ENCODE data around the gene VCL. TPM values are rescaled to one million over a fixed set of nuclear protein-coding genes. Genes with fewer than 3 reads are reported as not detected.
A peak's percentile ranks its signal among the peaks of the same experiment; 100 is the strongest.
"Not testable (repeated sequence)": the region's sequence is repeated elsewhere in the genome, so short reads cannot be mapped to it uniquely, and the experiment has no call there.

The VCL gene
- total RNA-seq, 4 donors from 2014 or later, result 53.3 to 90.4 (median 63.1) TPM

GRCh38 chr10:73955719-73956118 lies 42.2 kb upstream of the VCL start:
- intact Hi-C loops (cut with DNase I; ENCODE audit: low total_unique reads), result no loop called here
- WGBS, 2 donors, result 97 to 98% methylated on average over 2 of the region's 2 CpGs
- no peak for DNase-seq (ENCODE audit: low spot score in 2 of 2)
- no peak overlapping the region for H3K4me3 ChIP-seq (ENCODE audit: low read depth, poor library complexity, severe bottlenecking)
- TF ChIP-seq CTCF (IDR thresholded peaks at IDR 0.05) (no peak), POLR2A (IDR thresholded peaks at IDR 0.05) (no peak)

GRCh38 chr10:73956476-73957359 lies 41.2 kb upstream of the VCL start:
- intact Hi-C loops (cut with DNase I; ENCODE audit: low total_unique reads), result no loop called here
- WGBS, 2 donors, result 45 to 66% methylated on average over 9 of the region's 9 CpGs
- TF ChIP-seq CTCF (IDR thresholded peaks at IDR 0.05) (no peak), POLR2A (IDR thresholded peaks at IDR 0.05) (no peak)
- H3K4me3 ChIP-seq (ENCODE audit: low read depth, poor library complexity, severe bottlenecking), result no peak overlapping the region
- no peak for DNase-seq (ENCODE audit: low spot score in 2 of 2)

- no peak overlapping the region for H3K4me3 ChIP-seq (ENCODE audit: low read depth, poor library complexity, severe bottlenecking)
- DNase-seq (ENCODE audit: low spot score in 2 of 2), result peak in 1 of 2 donors; percentile 20
- TF ChIP-seq POLR2A (IDR thresholded peaks at IDR 0.05) (no peak), CTCF (IDR thresholded peaks at IDR 0.05) (no peak)
- 71 to 77% methylated on average over 6 of the region's 6 CpGs for WGBS, 2 donors
- intact Hi-C loops (cut with DNase I; ENCODE audit: low total_unique reads), result no loop called here
These were observed 38.3 kb upstream of the VCL start for GRCh38 chr10:73959484-73960243.

GRCh38 chr10:73962386-73962785 lies 35.5 kb upstream of the VCL start:
- DNase-seq (ENCODE audit: low spot score in 2 of 2), result peak in 1 of 2 donors; percentile 58
- intact Hi-C loops (cut with DNase I; ENCODE audit: low total_unique reads), result no loop called here

GRCh38 chr10:73963533-73963932 lies 34.4 kb upstream of the VCL start:
- WGBS, 2 donors, result 77 to 83% methylated on average over 12 of the region's 12 CpGs
- intact Hi-C loops (cut with DNase I; ENCODE audit: low total_unique reads); H3K4me3 ChIP-seq (ENCODE audit: low read depth, poor library complexity, severe bottlenecking): not testable (repeated sequence)
- peak in 1 of 2 donors; percentile 57 for DNase-seq (ENCODE audit: low spot score in 2 of 2)

More at GRCh38 chr10:73962386-73962785, 35.5 kb upstream of the VCL start:
- WGBS, 2 donors, result 91 to 93% methylated on average over 2 of the region's 2 CpGs
- no peak for TF ChIP-seq POLR2A (IDR thresholded peaks at IDR 0.05)
- no peak for TF ChIP-seq CTCF (IDR thresholded peaks at IDR 0.05)
- H3K4me3 ChIP-seq (ENCODE audit: low read depth, poor library complexity, severe bottlenecking), result no peak overlapping the region

- TF ChIP-seq CTCF (IDR thresholded peaks at IDR 0.05), result no peak
- no peak for TF ChIP-seq POLR2A (IDR thresholded peaks at IDR 0.05)
- 81 to 86% methylated on average over 2 of the region's 2 CpGs for WGBS, 2 donors
- no peak overlapping the region for H3K4me3 ChIP-seq (ENCODE audit: low read depth, poor library complexity, severe bottlenecking)
- intact Hi-C loops (cut with DNase I; ENCODE audit: low total_unique reads), result no loop called here
- no peak for DNase-seq (ENCODE audit: low spot score in 2 of 2)
These were observed 33.2 kb upstream of the VCL start for GRCh38 chr10:73964743-73965142.

- H3K4me3 ChIP-seq (ENCODE audit: low read depth, poor library complexity, severe bottlenecking); intact Hi-C loops (cut with DNase I; ENCODE audit: low total_unique reads): not testable (repeated sequence)
- WGBS, 2 donors, result 65 to 67% methylated on average over 12 of the region's 12 CpGs
- peak in 1 of 2 donors; percentile 75 for DNase-seq (ENCODE audit: low spot score in 2 of 2)
These were observed 32.5 kb upstream of the VCL start for GRCh38 chr10:73965267-73965889.
